NCI-H2196 treated with DMSO at 0.1 percent for 48 hours (cell line): ENCODE results near the gene EHHADH.

Source experiments
- DNase-seq: peaks from one replicate; lab custom pipeline; 2025; ENCODE audit not compliant: unreplicated experiment; lab: John Stamatoyannopoulos, UW

EHHADH gene

DNA sequence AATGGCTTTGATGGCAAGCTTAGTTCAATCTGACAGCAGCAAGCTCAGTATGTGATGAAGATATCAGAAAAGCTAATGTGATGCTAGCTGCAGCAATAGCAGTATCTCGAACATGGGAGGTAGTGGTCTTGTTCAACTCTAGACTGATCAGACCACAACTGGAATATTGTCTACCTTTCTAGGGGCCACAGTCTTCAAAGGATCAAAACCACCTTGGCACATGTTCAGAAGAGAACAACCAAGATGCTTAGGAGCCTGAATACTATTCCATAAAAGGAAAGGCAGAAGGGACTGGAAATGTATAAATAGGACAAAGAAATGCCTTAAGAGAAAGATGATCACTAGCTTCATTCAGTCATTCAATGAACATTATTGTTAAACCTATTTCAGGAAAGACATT lies 103.3 kb downstream of the EHHADH start:
- DNase-seq: no peak

DNA sequence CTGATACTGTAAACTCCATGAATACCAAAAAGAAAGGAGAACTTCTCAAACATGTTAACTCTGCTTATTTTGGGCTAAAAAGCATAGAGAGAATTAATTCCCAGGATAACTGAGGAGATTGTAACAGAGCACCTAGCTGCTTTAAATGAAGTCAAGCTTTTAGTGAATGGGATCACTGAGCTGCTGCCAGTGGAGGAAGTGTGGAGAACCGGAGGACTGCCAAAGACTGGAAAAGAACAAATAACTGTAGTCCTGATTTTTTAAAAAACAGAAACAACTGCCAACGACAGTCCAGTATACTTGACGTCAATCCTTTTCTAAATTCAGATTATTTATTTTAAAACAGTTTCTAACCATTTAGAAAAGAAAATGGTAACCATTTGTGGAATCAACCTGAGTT lies 104.3 kb downstream of the EHHADH start:
- no peak for DNase-seq

DNA sequence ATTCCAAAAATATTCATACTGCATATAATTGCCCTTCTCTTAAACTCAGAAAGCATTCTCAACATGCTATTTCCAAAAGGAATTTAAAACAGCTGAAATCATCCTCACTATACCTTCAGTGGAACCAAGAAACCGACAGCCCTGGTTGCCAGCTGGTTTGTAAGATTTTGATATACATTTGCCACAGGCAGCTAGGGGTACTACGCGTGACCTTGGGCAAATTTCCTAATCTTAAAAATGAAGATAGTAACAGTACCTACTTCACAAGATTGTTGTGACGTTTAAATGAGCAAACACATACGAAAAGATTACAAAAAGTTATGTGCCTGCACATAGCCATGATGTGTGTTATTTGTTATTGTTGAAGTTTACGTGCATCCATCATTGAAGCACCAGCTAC lies 108.3 kb downstream of the EHHADH start:
- no peak for DNase-seq

DNA sequence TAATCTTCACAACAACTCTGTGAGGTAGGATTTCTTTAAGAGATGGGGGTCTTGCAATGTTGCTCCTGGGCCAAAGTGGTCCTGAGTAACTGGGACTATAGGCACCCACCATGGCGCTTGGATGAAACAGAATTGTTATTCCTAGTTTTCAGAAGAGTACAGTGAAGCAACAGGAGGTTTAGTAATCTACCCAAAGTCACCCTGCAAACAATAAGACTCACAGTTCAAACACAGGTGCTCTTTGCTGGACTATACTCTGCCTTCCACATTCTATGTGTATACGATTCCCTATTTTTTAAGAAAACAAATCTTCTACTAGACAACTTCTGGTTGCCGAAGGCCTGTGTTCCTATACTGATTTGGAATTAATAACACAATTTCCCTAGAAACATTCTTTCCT lies 109.1 kb downstream of the EHHADH start:
- no peak for DNase-seq
